PC-9 (cell line): ENCODE data around the gene FIG4. TPM values are rescaled to one million over a fixed set of nuclear protein-coding genes. Genes with fewer than 3 reads are reported as not detected.
"Not testable (repeated sequence)": the region's sequence is repeated elsewhere in the genome, so short reads cannot be mapped to it uniquely, and the experiment has no call there.

ENCODE experiments used
- BruUV-seq: library from RNA; stranded (reverse); fragments of 400-500 nt; replicated peaks from 2 replicates; lab custom pipeline; 2021; lab: Mats Ljungman, UMichigan
- CTCF ChIA-PET: fragments of 300-600 bp; sonication (Branson Sonifier 250); formaldehyde crosslinking; loops from one replicate; lab custom pipeline; 2022; ENCODE audit warnings: antibody characterized with exemption; lab: Charles Lee
- POLR2A ChIA-PET: fragments of 300-600 bp; sonication (Branson Sonifier 250); formaldehyde crosslinking; loops from one replicate; lab custom pipeline; 2022; ENCODE audit warnings: antibody characterized with exemption; ENCODE audit not compliant: unreplicated experiment; lab: Charles Lee
- DNase-seq, 2 experiments: peaks; one replicate each; pipeline versions ENCODE4 v3.0.0 to v3.0.0-alpha.2; 2015 to 2022; ENCODE audit warnings: mixed read lengths in 1 of 2
- H2AFZ ChIP-seq: fragments of 200-600 bp; sonication (generic); 2 replicates; pipeline ENCODE4 v1.8.1; 2017; ENCODE audit warnings: antibody characterized with exemption
- H3F3A ChIP-seq: fragments of 200-600 bp; sonication (generic); 2 replicates; pipeline ENCODE4 v1.8.1; 2017; ENCODE audit warnings: antibody characterized with exemption, mild to moderate bottlenecking, low read depth; ENCODE audit not compliant: insufficient read depth
- H3K27ac ChIP-seq: fragments of 200-600 bp; sonication (generic); 2 replicates; pipeline ENCODE4 v1.6.1; 2016; ENCODE audit warnings: mixed run types
- H3K27me3 ChIP-seq: fragments of 200-600 bp; sonication (generic); 2 replicates; pipeline ENCODE4 v1.6.1; 2016; ENCODE audit warnings: low read depth, mixed run types; ENCODE audit not compliant: insufficient read depth
- H3K36me3 ChIP-seq: fragments of 200-600 bp; sonication (generic); 2 replicates; pipeline ENCODE4 v1.6.1; 2016; ENCODE audit warnings: low read depth, mixed run types
- H3K4me1 ChIP-seq: fragments of 200-600 bp; sonication (generic); replicated peaks from 2 replicates; pipeline ENCODE4 v1.6.1; 2016; ENCODE audit warnings: mixed run types; ENCODE audit not compliant: insufficient read depth
- H3K4me2 ChIP-seq: fragments of 200-600 bp; sonication (generic); 2 replicates; pipeline ENCODE4 v1.6.1; 2017; ENCODE audit warnings: mixed run types
- H3K4me3 ChIP-seq: fragments of 200-600 bp; sonication (generic); 2 replicates; pipeline ENCODE4 v1.6.1; 2016; ENCODE audit warnings: mixed run types
- H3K79me2 ChIP-seq: fragments of 200-600 bp; sonication (generic); 2 replicates; pipeline ENCODE4 v1.6.1; 2017; ENCODE audit warnings: low read depth, mixed run types
- H3K9me2 ChIP-seq: fragments of 200-600 bp; sonication (generic); 2 replicates; pipeline ENCODE4 v1.8.1; 2017; ENCODE audit warnings: mild to moderate bottlenecking; ENCODE audit not compliant: insufficient read depth
- H3K9me3 ChIP-seq: fragments of 200-600 bp; sonication (generic); 2 replicates; pipeline ENCODE4 v1.8.1; 2016; ENCODE audit warnings: low read depth; ENCODE audit not compliant: insufficient read depth
- H4K20me1 ChIP-seq: fragments of 200-600 bp; sonication (generic); 2 replicates; pipeline ENCODE4 v1.8.1; 2017; ENCODE audit not compliant: insufficient read depth
- CTCF ChIP-seq: fragments of 200-600 bp; sonication (generic); conservative IDR thresholded peaks from 2 replicates; pipeline ENCODE4 v1.6.1; 2017; ENCODE audit warnings: mixed run types, antibody characterized with exemption, mild to moderate bottlenecking, moderate library complexity
- EZH2 ChIP-seq: fragments of 200-600 bp; sonication (generic); IDR thresholded peaks from 2 replicates; pipeline ENCODE4 v1.8.0; 2017; ENCODE audit warnings: antibody characterized with exemption, low read depth
- intact Hi-C: fragments of 100-400 bp; cut with micrococcal nuclease; formaldehyde crosslinking; loops from one replicate; pipeline ENCODE4 v1.10.0; 2022; ENCODE audit not compliant: unreplicated experiment
- total RNA-seq: library from RNA; stranded (reverse); gene quantifications from 2 replicates; pipeline ENCODE4 v1.2.3, GENCODE V29; 2021

The FIG4 gene
- total RNA-seq, 1 experiment from 2014 or later = 16.5 TPM

GRCh38 chr6:109867009-109867969 lies 176.2 kb downstream of the FIG4 start:
- Histone ChIP-seq H3K27ac (no peak overlapping the region), H3F3A (no peaks in the 10 kb centered on the region), H3K27me3 (no peaks in the 10 kb centered on the region), H2AFZ (no peak overlapping the region), H3K9me2 (no peaks in the 10 kb centered on the region), H3K9me3 (peaks cover 2% of the 10 kb centered on the region; the same call in 1 of the 2 replicates), H4K20me1 (no peaks in the 10 kb centered on the region), H3K4me2 (no peak overlapping the region), H3K79me2 (no peaks in the 10 kb centered on the region), H3K36me3 (no peaks in the 10 kb centered on the region), H3K4me1 (no peaks in the 10 kb centered on the region), H3K4me3 (no peak overlapping the region)
- ChIA-PET CTCF (no interaction called here), POLR2A (no interaction called here)
- TF ChIP-seq EZH2 = no peak
- no peak for TF ChIP-seq CTCF
- intact Hi-C loops = no loop called here
- no TSS peak for BruUV-seq
- no peak for DNase-seq

GRCh38 chr6:109867970-109868358 lies 176.9 kb downstream of the FIG4 start:
- Histone ChIP-seq H3K9me2 (no peaks in the 10 kb centered on the region), H3K4me1 (no peaks in the 10 kb centered on the region), H4K20me1 (no peaks in the 10 kb centered on the region), H3K27me3 (no peaks in the 10 kb centered on the region), H3K36me3 (no peaks in the 10 kb centered on the region), H3K79me2 (no peaks in the 10 kb centered on the region), H3K27ac (no peak overlapping the region), H3K4me3 (no peak overlapping the region), H3K9me3 (no peaks in the 10 kb centered on the region), H3F3A (no peaks in the 10 kb centered on the region), H2AFZ (no peak overlapping the region), H3K4me2 (no peak overlapping the region)
- POLR2A ChIA-PET = no interaction called here
- BruUV-seq = no TSS peak
- intact Hi-C loops = no loop called here
- DNase-seq = no peak
- CTCF ChIA-PET = no interaction called here
- no peak for TF ChIP-seq CTCF
- no peak for TF ChIP-seq EZH2

GRCh38 chr6:109869398-109870088 lies 178.4 kb downstream of the FIG4 start:
- intact Hi-C loops, CTCF ChIA-PET: not testable (repeated sequence)

More at GRCh38 chr6:109869398-109870088, 178.4 kb downstream of the FIG4 start:
- H3F3A ChIP-seq, DNase-seq, H3K27ac ChIP-seq, H3K79me2 ChIP-seq, H3K4me3 ChIP-seq, H3K36me3 ChIP-seq, BruUV-seq, H4K20me1 ChIP-seq, H3K9me2 ChIP-seq, H2AFZ ChIP-seq, H3K27me3 ChIP-seq, POLR2A ChIA-PET, H3K4me2 ChIP-seq, H3K9me3 ChIP-seq, H3K4me1 ChIP-seq: not testable (repeated sequence)
